ENCODE results near the gene MAP2K1. TPM values are rescaled to one million over a fixed set of nuclear protein-coding genes. Genes with fewer than 3 reads are reported as not detected.
"Not testable (repeated sequence)": the region's sequence is repeated elsewhere in the genome, so short reads cannot be mapped to it uniquely, and the experiment has no call there.

Gene MAP2K1
- total and polyA plus RNA-seq, 2 donors (not counting 1 experiment from before 2014, with no cell fraction given), result 32.9 to 40.0 TPM

GRCh38 chr15:66389098-66389858, 2.6 kb downstream of the MAP2K1 start:
- H3K4me1 ChIP-seq (ENCODE audit: control insufficient read depth, extremely low read depth, insufficient read depth, low read length), result peaks cover 3% of the 10 kb centered on the region
- H2AFZ ChIP-seq (ENCODE audit: low read length), result no peak overlapping the region
- TF ChIP-seq CTCF (conservative IDR thresholded peaks at IDR 0.05 in 1 of 2, IDR thresholded peaks at IDR 0.05 in 1 of 2; ENCODE audit: low read depth in 1 of 2, low read length in 2 of 2) (no peak), EZH2 (IDR thresholded peaks at IDR 0.05; ENCODE audit: low read length, missing control alignments) (no peak)
- peak overlapping the region; percentile 35 for H3K4me2 ChIP-seq (ENCODE audit: extremely low read depth, insufficient read depth, low read length)
- H3K27ac ChIP-seq (ENCODE audit: insufficient read depth, low read length), result no peak overlapping the region
- peaks cover 68% of the 10 kb centered on the region for H3K79me2 ChIP-seq (ENCODE audit: control insufficient read depth, insufficient read depth, low read length)
- no peaks in the 10 kb centered on the region for H3K36me3 ChIP-seq (ENCODE audit: control insufficient read depth, insufficient read depth, low read length)
- no peaks in the 10 kb centered on the region for H3K27me3 ChIP-seq (ENCODE audit: control insufficient read depth, insufficient read depth, low read length)
- no peak overlapping the region for H3K9ac ChIP-seq (ENCODE audit: insufficient read depth, low read length)
- H3K9me3 ChIP-seq (ENCODE audit: control insufficient read depth, insufficient read depth, low read depth, low read length), result no peaks in the 10 kb centered on the region
- no peaks in the 10 kb centered on the region for H4K20me1 ChIP-seq (ENCODE audit: control insufficient read depth, extremely low read depth, insufficient read depth, low read length)
- no peak for DNase-seq (ENCODE audit: low read depth in 2 of 2)
- H3K4me3 ChIP-seq (replicated peaks in 1 of 4; ENCODE audit: control extremely low read depth in 1 of 4, insufficient read depth in 1 of 4, low read depth in 3 of 4, low read length in 4 of 4), result no peak overlapping the region

GRCh38 chr15:66389859-66390381, 3.2 kb downstream of the MAP2K1 start:
- TF ChIP-seq CTCF (conservative IDR thresholded peaks at IDR 0.05 in 1 of 2, IDR thresholded peaks at IDR 0.05 in 1 of 2; ENCODE audit: low read depth in 1 of 2, low read length in 2 of 2) (no peak), EZH2 (IDR thresholded peaks at IDR 0.05; ENCODE audit: low read length, missing control alignments) (no peak)

GRCh38 chr15:66390678-66391077, 4.0 kb downstream of the MAP2K1 start:
- Histone ChIP-seq H3K9me3 (ENCODE audit: control insufficient read depth, insufficient read depth, low read depth, low read length) (no peaks in the 10 kb centered on the region), H2AFZ (ENCODE audit: low read length) (no peak overlapping the region), H3K27me3 (ENCODE audit: control insufficient read depth, insufficient read depth, low read length) (no peaks in the 10 kb centered on the region), H4K20me1 (ENCODE audit: control insufficient read depth, extremely low read depth, insufficient read depth, low read length) (no peaks in the 10 kb centered on the region), H3K36me3 (ENCODE audit: control insufficient read depth, insufficient read depth, low read length) (no peaks in the 10 kb centered on the region), H3K4me2 (ENCODE audit: extremely low read depth, insufficient read depth, low read length) (no peak overlapping the region), H3K4me3 (replicated peaks in 1 of 4; ENCODE audit: control extremely low read depth in 1 of 4, insufficient read depth in 1 of 4, low read depth in 3 of 4, low read length in 4 of 4) (no peak overlapping the region), H3K9ac (ENCODE audit: insufficient read depth, low read length) (no peak overlapping the region), H3K4me1 (ENCODE audit: control insufficient read depth, extremely low read depth, insufficient read depth, low read length) (peaks cover 3% of the 10 kb centered on the region), H3K27ac (ENCODE audit: insufficient read depth, low read length) (no peak overlapping the region), H3K79me2 (ENCODE audit: control insufficient read depth, insufficient read depth, low read length) (peaks cover 82% of the 10 kb centered on the region)
- peak in 1 of 2 donors; percentile 15 for DNase-seq (ENCODE audit: low read depth in 2 of 2)
- no peak for TF ChIP-seq CTCF (conservative IDR thresholded peaks at IDR 0.05 in 1 of 2, IDR thresholded peaks at IDR 0.05 in 1 of 2; ENCODE audit: low read depth in 1 of 2, low read length in 2 of 2)
- TF ChIP-seq EZH2 (IDR thresholded peaks at IDR 0.05; ENCODE audit: low read length, missing control alignments), result no peak

More at GRCh38 chr15:66389859-66390381, 3.2 kb downstream of the MAP2K1 start:
- DNase-seq (ENCODE audit: low read depth in 2 of 2), result peak in 1 of 2 donors; percentile 15
- H3K4me3 ChIP-seq (replicated peaks in 1 of 4; ENCODE audit: control extremely low read depth in 1 of 4, insufficient read depth in 1 of 4, low read depth in 3 of 4, low read length in 4 of 4), result no peak overlapping the region
- H3K27me3 ChIP-seq (ENCODE audit: control insufficient read depth, insufficient read depth, low read length), result no peaks in the 10 kb centered on the region
- H3K27ac ChIP-seq (ENCODE audit: insufficient read depth, low read length), result no peak overlapping the region
- H3K9me3 ChIP-seq (ENCODE audit: control insufficient read depth, insufficient read depth, low read depth, low read length), result no peaks in the 10 kb centered on the region
- peaks cover 74% of the 10 kb centered on the region for H3K79me2 ChIP-seq (ENCODE audit: control insufficient read depth, insufficient read depth, low read length)
- H3K9ac ChIP-seq (ENCODE audit: insufficient read depth, low read length), result no peak overlapping the region
- no peak overlapping the region for H3K4me2 ChIP-seq (ENCODE audit: extremely low read depth, insufficient read depth, low read length)
- no peak overlapping the region for H2AFZ ChIP-seq (ENCODE audit: low read length)
- peaks cover 3% of the 10 kb centered on the region for H3K4me1 ChIP-seq (ENCODE audit: control insufficient read depth, extremely low read depth, insufficient read depth, low read length)
- H4K20me1 ChIP-seq (ENCODE audit: control insufficient read depth, extremely low read depth, insufficient read depth, low read length), result no peaks in the 10 kb centered on the region
- H3K36me3 ChIP-seq (ENCODE audit: control insufficient read depth, insufficient read depth, low read length), result no peaks in the 10 kb centered on the region

- H4K20me1 ChIP-seq (ENCODE audit: control insufficient read depth, extremely low read depth, insufficient read depth, low read length); H3K27ac ChIP-seq (ENCODE audit: insufficient read depth, low read length): not testable (repeated sequence)
Observed at GRCh38 chr15:66393037-66393436, 6.3 kb downstream of the MAP2K1 start.

More at GRCh38 chr15:66393037-66393436, 6.3 kb downstream of the MAP2K1 start:
- not testable (repeated sequence) for H3K9me3 ChIP-seq (ENCODE audit: control insufficient read depth, insufficient read depth, low read depth, low read length); H2AFZ ChIP-seq (ENCODE audit: low read length); H3K9ac ChIP-seq (ENCODE audit: insufficient read depth, low read length); DNase-seq (ENCODE audit: low read depth in 2 of 2); H3K4me3 ChIP-seq (replicated peaks in 1 of 4; ENCODE audit: control extremely low read depth in 1 of 4, insufficient read depth in 1 of 4, low read depth in 3 of 4, low read length in 4 of 4); H3K4me1 ChIP-seq (ENCODE audit: control insufficient read depth, extremely low read depth, insufficient read depth, low read length); H3K27me3 ChIP-seq (ENCODE audit: control insufficient read depth, insufficient read depth, low read length); H3K4me2 ChIP-seq (ENCODE audit: extremely low read depth, insufficient read depth, low read length); H3K36me3 ChIP-seq (ENCODE audit: control insufficient read depth, insufficient read depth, low read length)
- H3K79me2 ChIP-seq (ENCODE audit: control insufficient read depth, insufficient read depth, low read length), result peaks cover 88% of the 10 kb centered on the region

All from fibroblast of lung (primary cell).